ENCODE data around the gene CIT.
"Not testable (repeated sequence)": the region's sequence is repeated elsewhere in the genome, so short reads cannot be mapped to it uniquely, and the experiment has no call there.

The CIT gene

DNA sequence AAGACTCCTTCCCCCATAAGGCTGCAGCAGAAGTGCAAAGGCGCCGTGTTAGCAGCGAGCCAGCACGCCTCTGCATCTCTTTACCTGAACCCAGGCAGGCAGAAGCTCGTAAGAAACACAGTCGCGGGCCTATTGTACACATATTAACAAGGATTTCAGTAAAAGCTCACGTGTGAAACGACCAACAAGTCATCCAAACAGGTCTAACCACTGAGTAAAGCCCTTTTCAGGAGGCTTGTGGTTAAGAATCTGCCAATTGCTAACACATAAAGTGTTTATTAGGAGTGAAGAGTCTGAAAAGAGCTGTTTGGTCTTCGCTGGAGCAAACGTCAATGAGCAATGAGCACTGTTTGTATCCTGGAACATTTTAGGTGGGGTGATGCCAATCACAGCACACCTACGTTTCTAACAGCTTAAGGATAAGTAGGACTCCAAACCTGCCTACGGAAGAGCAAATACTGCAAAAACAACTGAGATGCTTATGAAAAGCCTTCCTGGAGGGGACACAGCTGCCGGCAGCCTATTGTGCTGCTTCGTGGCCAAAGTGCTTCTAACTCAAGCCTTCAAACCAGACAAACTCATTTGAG, 166.1 kb downstream of the CIT start (continued):
- TF ChIP-seq, protein P1, sequence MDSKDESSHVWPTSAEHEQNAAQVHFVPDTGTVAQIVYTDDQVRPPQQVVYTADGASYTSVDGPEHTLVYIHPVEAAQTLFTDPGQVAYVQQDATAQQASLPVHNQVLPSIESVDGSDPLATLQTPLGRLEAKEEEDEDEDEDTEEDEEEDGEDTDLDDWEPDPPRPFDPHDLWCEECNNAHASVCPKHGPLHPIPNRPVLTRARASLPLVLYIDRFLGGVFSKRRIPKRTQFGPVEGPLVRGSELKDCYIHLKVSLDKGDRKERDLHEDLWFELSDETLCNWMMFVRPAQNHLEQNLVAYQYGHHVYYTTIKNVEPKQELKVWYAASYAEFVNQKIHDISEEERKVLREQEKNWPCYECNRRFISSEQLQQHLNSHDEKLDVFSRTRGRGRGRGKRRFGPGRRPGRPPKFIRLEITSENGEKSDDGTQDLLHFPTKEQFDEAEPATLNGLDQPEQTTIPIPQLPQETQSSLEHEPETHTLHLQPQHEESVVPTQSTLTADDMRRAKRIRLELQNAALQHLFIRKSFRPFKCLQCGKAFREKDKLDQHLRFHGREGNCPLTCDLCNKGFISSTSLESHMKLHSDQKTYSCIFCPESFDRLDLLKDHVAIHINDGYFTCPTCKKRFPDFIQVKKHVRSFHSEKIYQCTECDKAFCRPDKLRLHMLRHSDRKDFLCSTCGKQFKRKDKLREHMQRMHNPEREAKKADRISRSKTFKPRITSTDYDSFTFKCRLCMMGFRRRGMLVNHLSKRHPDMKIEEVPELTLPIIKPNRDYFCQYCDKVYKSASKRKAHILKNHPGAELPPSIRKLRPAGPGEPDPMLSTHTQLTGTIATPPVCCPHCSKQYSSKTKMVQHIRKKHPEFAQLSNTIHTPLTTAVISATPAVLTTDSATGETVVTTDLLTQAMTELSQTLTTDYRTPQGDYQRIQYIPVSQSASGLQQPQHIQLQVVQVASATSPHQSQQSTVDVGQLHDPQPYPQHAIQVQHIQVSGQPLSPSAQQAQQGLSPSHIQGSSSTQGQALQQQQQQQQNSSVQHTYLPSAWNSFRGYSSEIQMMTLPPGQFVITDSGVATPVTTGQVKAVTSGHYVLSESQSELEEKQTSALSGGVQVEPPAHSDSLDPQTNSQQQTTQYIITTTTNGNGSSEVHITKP (tag by site-specific recombination; IDR thresholded peaks at IDR 0.05), result no peak
- TF ChIP-seq ZNF677 (tag by site-specific recombination; IDR thresholded peaks at IDR 0.05) (no peak), ZNF776 (tag by site-specific recombination; IDR thresholded peaks at IDR 0.05; ENCODE audit: borderline replicate concordance) (no peak), ZNF707 (tag by site-specific recombination; IDR thresholded peaks at IDR 0.05) (no peak), ZNF248 (tag by site-specific recombination; IDR thresholded peaks at IDR 0.05) (no peak), ZNF140 (tag by site-specific recombination; IDR thresholded peaks at IDR 0.05) (no peak)
- TF ChIP-seq, protein P2, sequence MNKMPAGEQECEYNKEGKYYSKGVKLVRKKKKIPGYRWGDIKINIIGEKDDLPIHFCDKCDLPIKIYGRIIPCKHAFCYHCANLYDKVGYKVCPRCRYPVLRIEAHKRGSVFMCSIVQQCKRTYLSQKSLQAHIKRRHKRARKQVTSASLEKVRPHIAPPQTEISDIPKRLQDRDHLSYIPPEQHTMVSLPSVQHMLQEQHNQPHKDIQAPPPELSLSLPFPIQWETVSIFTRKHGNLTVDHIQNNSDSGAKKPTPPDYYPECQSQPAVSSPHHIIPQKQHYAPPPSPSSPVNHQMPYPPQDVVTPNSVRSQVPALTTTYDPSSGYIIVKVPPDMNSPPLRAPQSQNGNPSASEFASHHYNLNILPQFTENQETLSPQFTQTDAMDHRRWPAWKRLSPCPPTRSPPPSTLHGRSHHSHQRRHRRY (tag by site-specific recombination; IDR thresholded peaks at IDR 0.05), result no peak

DNA sequence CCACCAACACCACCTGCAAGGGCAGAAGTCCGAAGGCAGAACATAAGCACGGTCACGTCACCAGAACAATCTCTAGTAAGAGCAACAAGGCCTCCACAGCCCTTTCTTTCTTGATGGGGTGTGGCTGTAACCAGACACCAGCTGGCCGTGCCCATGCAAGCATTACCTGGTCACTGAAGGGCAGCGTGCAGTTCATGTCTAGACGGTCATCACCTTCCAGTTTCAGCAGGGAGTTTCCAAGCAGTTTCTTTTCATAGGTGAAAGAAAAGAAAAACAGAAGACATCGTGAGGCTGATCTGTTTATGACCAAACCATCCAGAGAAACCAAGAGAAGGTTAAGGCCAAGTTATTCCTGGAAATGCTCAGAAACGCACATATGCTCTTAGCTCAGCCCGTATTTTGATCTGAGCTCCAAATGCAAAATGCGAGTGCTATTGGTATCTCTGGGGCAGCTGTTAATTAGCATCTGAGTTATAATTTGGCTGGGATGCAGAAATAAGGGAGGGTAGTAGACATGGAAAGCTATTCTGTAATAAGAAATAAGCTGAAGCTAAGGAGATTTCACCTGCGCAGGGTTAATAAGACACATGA, 166.7 kb downstream of the CIT start:
- Histone ChIP-seq H3K4me1 (ENCODE audit: control insufficient read depth, insufficient read depth, low read length) (no peaks in the 10 kb centered on the region), H3K4me3 (ENCODE audit: low read depth, low read length) (no peak overlapping the region), H3K9me3 (ENCODE audit: control insufficient read depth, insufficient read depth, low read depth, low read length) (no peaks in the 10 kb centered on the region), H3K27ac (ENCODE audit: extremely low read depth, low read depth, low read length) (no peak overlapping the region), H3K36me3 (ENCODE audit: control insufficient read depth in 2 of 2, insufficient read depth in 1 of 2, low read length in 2 of 2) (peaks cover 41 to 86% of the 10 kb centered on the region in 2 experiments)
- TF ChIP-seq HOXA7 (CRISPR knock-in tag; IDR thresholded peaks at IDR 0.05; ENCODE audit: borderline replicate concordance), result no peak
- TF ChIP-seq, protein P3, sequence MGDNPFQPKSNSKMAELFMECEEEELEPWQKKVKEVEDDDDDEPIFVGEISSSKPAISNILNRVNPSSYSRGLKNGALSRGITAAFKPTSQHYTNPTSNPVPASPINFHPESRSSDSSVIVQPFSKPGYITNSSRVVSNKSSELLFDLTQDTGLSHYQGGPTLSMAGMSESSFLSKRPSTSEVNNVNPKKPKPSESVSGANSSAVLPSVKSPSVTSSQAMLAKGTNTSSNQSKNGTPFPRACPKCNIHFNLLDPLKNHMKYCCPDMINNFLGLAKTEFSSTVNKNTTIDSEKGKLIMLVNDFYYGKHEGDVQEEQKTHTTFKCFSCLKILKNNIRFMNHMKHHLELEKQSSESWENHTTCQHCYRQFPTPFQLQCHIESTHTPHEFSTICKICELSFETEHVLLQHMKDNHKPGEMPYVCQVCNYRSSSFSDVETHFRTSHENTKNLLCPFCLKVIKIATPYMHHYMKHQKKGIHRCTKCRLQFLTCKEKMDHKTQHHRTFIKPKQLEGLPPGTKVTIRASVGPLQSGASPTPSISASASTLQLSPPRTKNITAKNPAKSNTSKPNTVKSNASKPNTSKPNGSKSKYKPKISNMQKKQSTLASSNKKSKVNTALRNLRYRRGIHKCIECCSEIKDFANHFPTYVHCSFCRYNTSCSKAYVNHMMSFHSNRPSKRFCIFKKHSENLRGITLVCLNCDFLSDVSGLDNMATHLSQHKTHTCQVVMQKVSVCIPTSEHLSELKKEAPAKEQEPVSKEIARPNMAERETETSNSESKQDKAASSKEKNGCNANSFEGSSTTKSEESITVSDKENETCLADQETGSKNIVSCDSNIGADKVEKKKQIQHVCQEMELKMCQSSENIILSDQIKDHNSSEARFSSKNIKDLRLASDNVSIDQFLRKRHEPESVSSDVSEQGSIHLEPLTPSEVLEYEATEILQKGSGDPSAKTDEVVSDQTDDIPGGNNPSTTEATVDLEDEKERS (tag by site-specific recombination; IDR thresholded peaks at IDR 0.05), result no peak
- TF ChIP-seq, protein P4, sequence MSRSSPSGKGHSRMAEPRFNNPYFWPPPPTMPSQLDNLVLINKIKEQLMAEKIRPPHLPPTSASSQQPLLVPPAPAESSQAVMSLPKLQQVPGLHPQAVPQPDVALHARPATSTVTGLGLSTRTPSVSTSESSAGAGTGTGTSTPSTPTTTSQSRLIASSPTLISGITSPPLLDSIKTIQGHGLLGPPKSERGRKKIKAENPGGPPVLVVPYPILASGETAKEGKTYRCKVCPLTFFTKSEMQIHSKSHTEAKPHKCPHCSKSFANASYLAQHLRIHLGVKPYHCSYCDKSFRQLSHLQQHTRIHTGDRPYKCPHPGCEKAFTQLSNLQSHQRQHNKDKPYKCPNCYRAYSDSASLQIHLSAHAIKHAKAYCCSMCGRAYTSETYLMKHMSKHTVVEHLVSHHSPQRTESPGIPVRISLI (tag by site-specific recombination; IDR thresholded peaks at IDR 0.05), result no peak
- no peak for TF ChIP-seq ZNF561 (tag by site-specific recombination; IDR thresholded peaks at IDR 0.05; ENCODE audit: borderline replicate concordance)
- no peak for TF ChIP-seq ZNF184 (tag by site-specific recombination; IDR thresholded peaks at IDR 0.05)
- ChIA-PET POLR2A (no interaction called here), CTCF (interaction anchor here (0.6 kb wide), 1 partner anchor 97 kb away, joined by 3 read pairs; no protein-coding TSS in a partner anchor)

DNA sequence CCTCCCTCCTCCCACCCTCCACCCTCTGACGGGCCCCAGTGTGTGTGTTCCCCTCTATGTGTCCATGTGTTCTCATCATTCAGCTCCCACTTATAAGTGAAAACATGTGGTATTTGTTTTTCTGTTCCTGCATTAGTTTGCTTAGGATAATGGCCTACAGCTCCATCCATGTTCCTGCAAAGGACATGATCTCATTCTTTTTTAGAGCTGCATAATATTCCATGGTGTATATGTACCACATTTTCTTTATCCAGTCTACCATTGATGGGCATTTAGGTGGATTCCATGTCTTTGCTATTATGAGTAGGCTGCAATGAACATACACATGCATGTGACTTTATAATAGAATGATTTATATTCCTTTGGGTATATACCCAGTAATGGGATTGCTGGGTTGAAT, 170.7 kb downstream of the CIT start:
- CTCF ChIA-PET; H3K4me1 ChIP-seq (ENCODE audit: control insufficient read depth, insufficient read depth, low read length); POLR2A ChIA-PET; H3K9me3 ChIP-seq (ENCODE audit: control insufficient read depth, insufficient read depth, low read depth, low read length); H3K4me3 ChIP-seq (ENCODE audit: low read depth, low read length); H3K27ac ChIP-seq (ENCODE audit: extremely low read depth, low read depth, low read length): not testable (repeated sequence)
- peaks cover 29 to 74% of the 10 kb centered on the region in 2 experiments for H3K36me3 ChIP-seq (ENCODE audit: control insufficient read depth in 2 of 2, insufficient read depth in 1 of 2, low read length in 2 of 2)
- TF ChIP-seq ZNF146 (tag by site-specific recombination; IDR thresholded peaks at IDR 0.05), result peak; percentile 61
